Right lobe of liver (tissue), 4 donors: ENCODE data around the gene GALNT1.

ENCODE experiments used
- CTCF ChIP-seq, 4 donors: fragments of 200-600 bp in 3 of 4; fragments of 450-650 bp in 1 of 4; IDR thresholded peaks; one replicate each; pipeline versions ENCODE4 v1.5.1 to v1.8.0; 2016 to 2022; ENCODE audit warnings: antibody characterized with exemption in 4 of 4, mild to moderate bottlenecking in 2 of 4
- POLR2A ChIP-seq: fragments of 450-650 bp; IDR thresholded peaks from one replicate; pipeline ENCODE4 v1.6.1; 2017; ENCODE audit warnings: antibody characterized with exemption, mild to moderate bottlenecking
- donor health status: DM: no; HTN: no; CAD: no.
- donor health status: DM: no; HTN: no; CAD: no.
- donor health status: DM: no; HTN: yes; CAD: no.

GRCh38 chr18:35553300-35553699, 28.2 kb upstream of the GALNT1 start:
- TF ChIP-seq CTCF (IDR thresholded peaks at IDR 0.05) = no peak
- no peak for TF ChIP-seq POLR2A
